HepG2 (cell line): ENCODE measurements around the gene CEP131. TPM values are rescaled to one million over a fixed set of nuclear protein-coding genes. Genes with fewer than 3 reads are reported as not detected.

Experiments
- AHR ChIP-seq: IDR thresholded peaks from 2 replicates; pipeline ENCODE4 v1.6.1; 2018; ENCODE audit warnings: missing genetic modification reagents, missing compliant biosample characterization
- CBFB ChIP-seq: sonication (generic); formaldehyde crosslinking; IDR thresholded peaks from 2 replicates; pipeline ENCODE4 v1.4.0; 2020; ENCODE audit warnings: missing genetic modification reagents
- DNMT1 ChIP-seq: sonication (generic); formaldehyde crosslinking; IDR thresholded peaks from 2 replicates; pipeline ENCODE4 v1.5.1; 2020; ENCODE audit warnings: mild to moderate bottlenecking, missing genetic modification reagents
- FOXC1 ChIP-seq: sonication (generic); formaldehyde crosslinking; IDR thresholded peaks from 2 replicates; pipeline ENCODE4 v1.8.0; 2022; ENCODE audit warnings: mild to moderate bottlenecking, missing genetic modification reagents, borderline replicate concordance
- HDAC1 ChIP-seq: sonication (generic); formaldehyde crosslinking; IDR thresholded peaks from 2 replicates; pipeline ENCODE4 v1.5.1; 2020; ENCODE audit warnings: mild to moderate bottlenecking, missing genetic modification reagents
- HMG20B ChIP-seq: conservative IDR thresholded peaks from 2 replicates; pipeline ENCODE4 v1.6.1; 2016; ENCODE audit warnings: missing genetic modification reagents, missing compliant biosample characterization
- IKZF1 ChIP-seq: fragments of 450-650 bp; IDR thresholded peaks from 2 replicates; pipeline ENCODE4 v1.7.1; 2016
- MXI1 ChIP-seq: IDR thresholded peaks from 3 replicates; pipeline ENCODE4 v1.6.1; 2012; ENCODE audit warnings: low read depth, low read length, inconsistent platforms, borderline replicate concordance
- PHF8 ChIP-seq: sonication (generic); formaldehyde crosslinking; IDR thresholded peaks from 2 replicates; pipeline ENCODE4 v1.5.0; 2020; ENCODE audit warnings: missing genetic modification reagents
- RNF219 ChIP-seq: sonication (generic); formaldehyde crosslinking; IDR thresholded peaks from 2 replicates; pipeline ENCODE4 v1.5.0; 2020; ENCODE audit warnings: mild to moderate bottlenecking, missing genetic modification reagents
- SKI ChIP-seq: fragments of 450-650 bp; IDR thresholded peaks from one replicate; pipeline ENCODE4 v1.6.1; 2018; ENCODE audit warnings: mild to moderate bottlenecking; ENCODE audit not compliant: partially characterized antibody
- SMAD9 ChIP-seq: sonication (generic); formaldehyde crosslinking; IDR thresholded peaks from 2 replicates; pipeline ENCODE4 v1.5.1; 2020; ENCODE audit warnings: mild to moderate bottlenecking, missing genetic modification reagents
- SOX6 ChIP-seq, 2 experiments: fragments of 450-650 bp in 1 of 2; sonication (generic) in 1 of 2; formaldehyde crosslinking in 1 of 2; IDR thresholded peaks; 2 replicates each; pipeline versions ENCODE4 v1.4.0 to v1.6.1; 2017 to 2020; ENCODE audit warnings: antibody characterized with exemption in 1 of 2, mild to moderate bottlenecking in 1 of 2, missing genetic modification reagents in 1 of 2
- SRSF4 ChIP-seq: fragments of 200-400 bp; formaldehyde crosslinking; IDR thresholded peaks from one replicate; pipeline ENCODE4 v1.6.1; 2018; ENCODE audit warnings: mild to moderate bottlenecking, low read depth, low read length, moderate library complexity; ENCODE audit not compliant: poor library complexity, severe bottlenecking
- SRY ChIP-seq: sonication (generic); formaldehyde crosslinking; IDR thresholded peaks from 2 replicates; pipeline ENCODE4 v1.8.0; 2022; ENCODE audit warnings: mild to moderate bottlenecking, missing genetic modification reagents
- SSRP1 ChIP-seq: IDR thresholded peaks from 2 replicates; pipeline ENCODE4 v1.6.1; 2016; ENCODE audit warnings: control low read depth
- TMF1 ChIP-seq: sonication (generic); formaldehyde crosslinking; IDR thresholded peaks from 2 replicates; pipeline ENCODE4 v1.8.1; 2022; ENCODE audit warnings: low read depth, missing genetic modification reagents
- ZBTB3 ChIP-seq: sonication (generic); formaldehyde crosslinking; IDR thresholded peaks from 2 replicates; pipeline ENCODE4 v1.4.0; 2020; ENCODE audit warnings: low read depth, mild to moderate bottlenecking, moderate library complexity, missing genetic modification reagents, borderline replicate concordance
- ZNF224 ChIP-seq: sonication (generic); formaldehyde crosslinking; IDR thresholded peaks from 2 replicates; pipeline ENCODE4 v1.5.0; 2020; ENCODE audit warnings: mild to moderate bottlenecking, missing genetic modification reagents
- ZNF276 ChIP-seq: sonication (generic); formaldehyde crosslinking; IDR thresholded peaks from 2 replicates; pipeline ENCODE4 v1.4.0; 2020; ENCODE audit warnings: mild to moderate bottlenecking, low read depth, missing genetic modification reagents
- ZNF282 ChIP-seq: fragments of 450-650 bp; IDR thresholded peaks from 2 replicates; pipeline ENCODE4 v1.6.1; 2018; ENCODE audit not compliant: partially characterized antibody
- ZNF383 ChIP-seq: sonication (generic); formaldehyde crosslinking; IDR thresholded peaks from 2 replicates; pipeline ENCODE4 v1.4.0; 2020; ENCODE audit warnings: missing genetic modification reagents, mild to moderate bottlenecking, borderline replicate concordance
- ZNF431 ChIP-seq: sonication (generic); formaldehyde crosslinking; IDR thresholded peaks from 2 replicates; pipeline ENCODE4 v1.9.0; 2022; ENCODE audit warnings: missing genetic modification reagents, low read depth, mild to moderate bottlenecking, borderline replicate concordance
- ZNF44 ChIP-seq: sonication (generic); formaldehyde crosslinking; IDR thresholded peaks from 2 replicates; pipeline ENCODE4 v1.5.1; 2020; ENCODE audit warnings: mild to moderate bottlenecking, missing genetic modification reagents
- ZNF484 ChIP-seq: sonication (generic); formaldehyde crosslinking; IDR thresholded peaks from 2 replicates; pipeline ENCODE4 v1.5.1; 2020; ENCODE audit warnings: mild to moderate bottlenecking, low read depth, missing genetic modification reagents, borderline replicate concordance
- ZNF563 ChIP-seq: sonication (generic); formaldehyde crosslinking; IDR thresholded peaks from 2 replicates; pipeline ENCODE4 v1.8.0; 2022; ENCODE audit warnings: mild to moderate bottlenecking, moderate library complexity, missing genetic modification reagents
- ZNF720 ChIP-seq: sonication (generic); formaldehyde crosslinking; IDR thresholded peaks from 2 replicates; pipeline ENCODE4 v1.4.0; 2020; ENCODE audit warnings: missing genetic modification reagents
- ZNF772 ChIP-seq: sonication (generic); formaldehyde crosslinking; IDR thresholded peaks from 2 replicates; pipeline ENCODE4 v1.5.0; 2020; ENCODE audit warnings: mild to moderate bottlenecking, missing genetic modification reagents
- ZNF879 ChIP-seq: sonication (generic); formaldehyde crosslinking; IDR thresholded peaks from 2 replicates; pipeline ENCODE4 v1.8.1; 2023; ENCODE audit warnings: missing genetic modification reagents
- polyA plus RNA-seq, 8 experiments: library from polyadenylated mRNA; depleted of rRNA in 3 of 8; stranded (reverse) in 7 of 8; unstranded in 1 of 8; fragments of >200 nt; fragmentation: Illumina TruSeq in 4 of 8; extraction: Trizol in 4 of 8; gene quantifications; 2 replicates each; pipeline versions ENCODE4 v1.2.1 to v1.2.3, GENCODE V29; 2011 to 2016; ENCODE audit warnings: low read depth in 4 of 8, missing spikeins in 1 of 8, mixed read lengths in 1 of 8; ENCODE audit not compliant: insufficient read depth in 1 of 8
- total RNA-seq, 5 experiments: library from RNA; depleted of rRNA; stranded (reverse); fragments of >200 nt; fragmentation: Illumina TruSeq; extraction: Trizol; gene quantifications; 2 replicates each; pipeline ENCODE4 v1.2.3, GENCODE V29; 2016; ENCODE audit warnings: low read depth in 1 of 5

The CEP131 gene
- total and polyA plus RNA-seq, 2 of the 13 experiments (the other 11 are each of a cell fraction or from before 2014, with no cell fraction given), result 5.0 to 16.8 TPM

DNA sequence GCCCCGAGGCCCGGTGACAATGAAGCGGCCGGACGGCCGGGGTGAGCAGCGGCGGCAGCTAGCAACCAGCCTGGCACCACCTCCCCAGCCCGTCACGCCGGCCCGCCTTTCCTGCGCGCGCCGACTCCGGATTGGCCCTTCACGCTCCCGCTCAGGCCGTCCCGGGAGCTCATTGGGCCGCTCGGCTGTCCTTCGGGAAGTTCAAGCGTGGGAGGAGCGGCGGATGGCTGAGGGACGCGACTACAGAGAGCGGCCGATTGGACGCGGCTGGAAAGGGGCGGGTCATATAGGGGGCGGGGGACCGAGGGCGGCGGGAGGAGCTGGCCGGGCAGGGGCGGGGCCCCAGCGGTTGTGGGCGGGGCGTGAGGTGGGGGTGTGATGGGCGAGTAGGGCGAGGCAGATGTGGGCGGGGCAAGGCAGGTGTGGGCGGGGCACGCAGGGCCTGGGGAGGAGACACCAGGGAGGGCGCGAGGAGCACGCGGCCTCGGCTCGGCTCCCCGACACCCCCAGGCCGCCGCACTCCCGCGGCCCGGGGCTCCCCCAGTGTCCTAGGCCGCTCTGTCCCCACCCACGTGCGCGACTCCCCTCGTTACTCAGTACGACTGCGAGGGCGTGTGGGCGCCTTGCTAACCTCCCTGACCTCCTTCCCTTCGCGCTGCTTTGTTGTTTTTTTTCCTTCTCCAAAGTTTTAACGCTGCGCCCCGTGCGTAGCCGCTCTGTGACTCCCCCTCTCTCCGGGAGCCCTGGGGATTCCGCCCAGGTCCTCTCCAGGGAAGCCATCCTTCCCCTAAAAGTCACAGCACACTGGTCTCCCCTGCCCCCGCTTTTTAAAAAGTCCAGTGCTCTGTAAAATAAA is at the start of gene CEP131 (continued):
- TF ChIP-seq ZNF879 (CRISPR knock-in tag), result no peak; the same call in 1 of the 2 replicates
- TF ChIP-seq HMG20B (CRISPR knock-in tag), result no peak
- no peak for TF ChIP-seq SKI
- TF ChIP-seq ZNF282, result no peak
- TF ChIP-seq ZNF276, result no peak
- TF ChIP-seq ZNF720 (CRISPR knock-in tag), result no peak
- no peak for TF ChIP-seq ZNF484
- peak; percentile 79 for TF ChIP-seq ZNF431 (CRISPR knock-in tag)
- TF ChIP-seq ZNF563 (CRISPR knock-in tag), result peak; percentile 88; the same call in 1 of the 2 replicates
- no peak for TF ChIP-seq RNF219 (CRISPR knock-in tag)
- 0 out of 2 replicates have a peak, but pooled peaks have one; percentile 29 for TF ChIP-seq ZBTB3 (CRISPR knock-in tag)
- TF ChIP-seq AHR (CRISPR knock-in tag), result peak; percentile 90; the same call in 1 of the 2 replicates
- no peak for TF ChIP-seq SSRP1
- no peak for TF ChIP-seq SRY (CRISPR knock-in tag)
- TF ChIP-seq IKZF1, result no peak
- TF ChIP-seq FOXC1 (CRISPR knock-in tag), result no peak; the same call in none of the 2 replicates
- TF ChIP-seq PHF8 (CRISPR knock-in tag), result peak; percentile 76
- TF ChIP-seq TMF1 (CRISPR knock-in tag), result peak; percentile 97
- peak; percentile 80 for TF ChIP-seq HDAC1 (CRISPR knock-in tag)
- no peak for TF ChIP-seq CBFB (CRISPR knock-in tag)
- TF ChIP-seq SOX6 (IDR thresholded peaks at IDR 0.05), result no peak
- TF ChIP-seq SOX6 (CRISPR knock-in tag; IDR thresholded peaks at IDR 0.05), result peak; percentile 70
- peak; percentile 60; the same call in 1 of the 2 replicates for TF ChIP-seq ZNF44 (CRISPR knock-in tag)
- TF ChIP-seq ZNF224 (CRISPR knock-in tag), result no peak
- TF ChIP-seq SRSF4, result no peak
- no peak for TF ChIP-seq ZNF383 (CRISPR knock-in tag)
- TF ChIP-seq MXI1, result peak; percentile 84; the same call in 1 of the 3 replicates
- no peak for TF ChIP-seq DNMT1
- TF ChIP-seq SMAD9 (CRISPR knock-in tag), result no peak
- TF ChIP-seq ZNF772, result no peak
